Ammon's horn (tissue), 1 donor: Measurements from ENCODE around the gene CASK.
A peak's percentile ranks its signal among the peaks of the same experiment; 100 is the strongest.

Experiments used
- DNase-seq: peaks from one replicate; pipeline ENCODE4 v3.0.0-alpha.2; 2016; ENCODE audit warnings: low spot score

Gene CASK

GRCh38 chrX:41559235-41560052 lies 363.9 kb downstream of the CASK start:
- peak; percentile 2 for DNase-seq

- DNase-seq = peak; percentile 7
Observed at GRCh38 chrX:41558531-41558930, 364.8 kb downstream of the CASK start.

DNA sequence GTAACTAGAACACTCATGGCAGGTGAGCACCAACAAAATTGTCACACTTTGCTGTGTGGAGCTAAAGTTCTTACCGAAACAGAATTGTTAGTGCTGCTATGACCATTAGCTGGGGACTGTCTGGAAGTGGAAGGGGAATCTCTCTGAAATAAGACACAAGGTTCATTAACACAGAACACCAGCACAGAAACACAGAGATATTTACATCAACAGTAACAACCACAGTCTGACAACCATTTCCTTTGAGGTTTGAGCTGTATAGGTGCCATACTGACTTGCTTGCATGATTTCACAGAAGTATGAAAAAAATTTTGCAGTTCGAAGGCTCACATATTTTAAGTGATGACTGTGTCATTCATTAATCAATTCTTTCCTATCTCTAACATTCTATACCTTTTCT lies 366.4 kb downstream of the CASK start:
- no peak for DNase-seq

DNA sequence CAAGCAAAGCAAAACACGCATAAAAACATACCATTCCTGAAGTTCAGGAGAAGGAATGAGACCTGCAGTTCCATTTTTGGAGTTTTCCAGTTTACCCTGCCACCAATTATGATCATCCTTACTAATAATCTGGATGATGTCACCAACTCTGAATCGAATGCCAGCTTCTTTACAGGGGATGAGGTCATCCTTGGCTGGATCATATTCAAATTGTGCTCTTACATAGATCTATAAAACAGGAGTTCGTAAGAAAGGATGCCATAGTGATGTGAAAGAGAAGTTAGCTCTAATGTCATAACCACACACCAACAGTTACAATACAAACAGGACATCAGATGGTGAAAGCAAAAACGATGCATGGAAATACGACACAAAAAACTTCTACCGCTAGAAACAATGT lies 369.7 kb downstream of the CASK start:
- DNase-seq = no peak

GRCh38 chrX:41548411-41548810 lies 374.9 kb downstream of the CASK start:
- no peak for DNase-seq

DNA sequence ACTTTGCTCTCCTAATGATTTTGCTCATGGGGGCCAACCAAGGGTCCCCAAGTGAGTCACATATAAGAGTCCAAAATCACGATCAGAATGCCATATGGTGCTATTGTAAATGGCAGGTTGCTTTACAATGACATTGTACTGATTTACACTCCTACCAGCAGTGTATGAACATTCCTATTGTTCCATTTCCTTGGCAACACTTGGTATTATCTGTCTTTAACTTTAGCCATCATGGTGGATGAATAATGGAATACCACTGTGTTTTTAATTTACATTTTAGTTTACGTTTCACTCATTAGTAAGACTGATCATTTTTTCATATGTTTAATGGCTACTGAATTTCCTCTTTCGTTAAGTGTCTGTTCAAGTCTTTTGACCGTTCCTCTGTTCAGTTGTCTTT lies 379.7 kb downstream of the CASK start:
- DNase-seq = no peak

DNA sequence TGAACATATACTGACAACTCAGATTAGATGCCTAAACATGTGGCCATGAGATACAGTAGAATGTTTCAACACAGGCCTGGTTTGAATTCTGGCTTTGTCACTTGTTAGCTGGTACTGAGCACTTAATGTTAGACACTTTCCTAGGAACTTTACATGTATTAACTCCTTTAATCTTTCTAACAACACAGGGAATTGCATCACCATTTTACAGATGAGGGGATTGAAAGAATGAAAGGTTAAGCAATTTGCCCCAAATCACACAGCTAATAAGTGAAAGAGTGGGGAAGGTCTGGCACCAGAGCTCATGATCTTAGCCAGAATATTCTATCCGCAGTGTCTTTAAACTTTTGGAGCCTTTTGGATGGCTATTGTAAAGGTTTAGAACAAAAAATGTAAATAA lies 380.3 kb downstream of the CASK start:
- no peak for DNase-seq

DNA sequence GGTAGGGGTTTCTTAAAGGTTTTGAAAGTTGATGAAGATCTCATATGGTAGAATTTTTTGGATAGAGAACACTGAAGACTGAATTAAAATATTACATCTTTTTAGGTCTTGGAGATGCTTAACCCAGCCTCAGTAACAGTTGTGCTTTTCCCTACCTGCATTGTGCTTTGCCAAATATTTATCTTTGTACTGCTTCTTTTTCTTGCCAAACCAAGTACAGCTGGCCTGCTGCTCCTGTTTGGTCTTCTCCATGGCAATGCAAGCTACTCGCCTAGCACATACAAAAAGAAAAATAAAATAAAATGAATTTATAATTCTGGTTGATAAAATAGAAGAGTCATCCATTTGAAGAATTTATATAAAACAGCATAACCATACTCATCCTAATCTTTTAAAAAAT lies 380.8 kb downstream of the CASK start:
- no peak for DNase-seq

DNA sequence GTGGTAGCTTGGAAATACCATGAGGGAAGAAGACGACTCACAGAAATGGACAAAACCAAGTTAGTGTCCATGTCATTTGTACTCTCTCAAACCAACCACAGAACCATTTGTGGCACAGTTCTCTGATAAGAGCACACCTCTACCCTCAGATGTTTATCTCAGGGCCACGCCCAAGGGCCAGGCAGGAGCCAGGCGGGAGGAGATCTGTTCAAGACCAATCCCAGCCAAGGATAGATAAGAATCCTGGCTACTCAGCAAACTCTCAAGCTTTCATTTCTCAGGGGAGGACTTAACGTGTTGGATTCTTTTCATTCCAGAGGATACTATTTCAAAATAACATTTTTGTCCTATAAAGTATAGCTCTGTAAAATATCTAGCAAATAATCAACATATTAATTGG lies 381.2 kb downstream of the CASK start:
- DNase-seq = no peak

DNA sequence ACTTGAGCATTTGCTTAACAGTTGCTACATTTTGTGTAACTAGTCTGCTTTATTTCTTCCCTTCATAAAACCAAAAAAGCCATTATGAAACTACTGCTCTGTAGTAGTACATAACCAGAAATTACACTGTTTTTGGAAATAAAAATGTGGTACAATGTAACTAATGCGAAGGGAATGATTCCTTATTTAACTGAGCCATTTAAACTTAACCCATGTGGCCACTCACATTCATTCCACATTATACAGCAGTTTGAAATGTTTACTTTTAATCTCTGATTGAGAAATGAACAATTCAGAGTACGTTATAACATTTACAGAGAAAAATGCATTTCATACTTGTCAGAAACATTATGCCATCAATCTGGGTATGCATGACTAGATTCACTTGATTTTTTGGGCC lies 382.0 kb downstream of the CASK start:
- no peak for DNase-seq

DNA sequence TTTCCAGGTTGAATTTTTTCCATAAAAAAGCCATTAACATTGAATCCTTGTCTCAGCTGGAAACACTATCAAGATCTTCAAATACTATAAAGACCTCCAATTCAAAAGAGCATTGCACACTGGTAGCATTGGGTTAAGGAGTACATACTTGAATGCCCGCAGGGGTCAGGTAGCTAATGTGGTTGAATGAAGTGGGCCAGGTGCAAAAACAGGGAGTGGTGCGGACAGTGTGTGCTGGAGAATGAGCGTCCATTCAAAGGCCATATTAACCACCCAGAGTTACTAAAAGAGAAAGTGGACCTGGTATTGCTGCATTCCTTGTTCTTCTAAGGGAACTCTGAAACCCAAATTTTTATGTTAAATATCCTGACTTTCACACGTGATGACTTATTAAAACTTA lies 384.6 kb downstream of the CASK start:
- DNase-seq = no peak

GRCh38 chrX:41530085-41530484 lies 393.3 kb downstream of the CASK start:
- DNase-seq = no peak

DNA sequence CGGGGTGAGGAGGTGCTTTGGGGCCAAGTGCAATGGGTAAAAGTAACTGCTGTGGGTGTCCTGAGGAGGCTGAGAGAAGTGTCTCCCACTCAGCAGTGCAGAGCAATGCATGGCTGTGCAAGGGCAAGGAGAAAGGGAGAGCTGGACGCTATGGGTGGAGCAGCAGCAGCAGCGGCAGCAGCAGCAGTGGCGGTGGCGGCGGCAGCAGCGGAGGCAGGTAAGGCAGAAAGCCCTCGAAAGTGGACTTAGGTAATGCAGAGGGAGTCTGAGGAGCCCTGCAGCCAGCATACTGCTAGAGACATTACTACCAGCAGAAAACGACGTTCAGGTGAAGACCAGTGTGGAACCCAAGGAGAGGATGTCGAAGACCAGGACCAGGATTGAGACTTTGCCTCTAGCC lies 394.1 kb downstream of the CASK start:
- no peak for DNase-seq

DNA sequence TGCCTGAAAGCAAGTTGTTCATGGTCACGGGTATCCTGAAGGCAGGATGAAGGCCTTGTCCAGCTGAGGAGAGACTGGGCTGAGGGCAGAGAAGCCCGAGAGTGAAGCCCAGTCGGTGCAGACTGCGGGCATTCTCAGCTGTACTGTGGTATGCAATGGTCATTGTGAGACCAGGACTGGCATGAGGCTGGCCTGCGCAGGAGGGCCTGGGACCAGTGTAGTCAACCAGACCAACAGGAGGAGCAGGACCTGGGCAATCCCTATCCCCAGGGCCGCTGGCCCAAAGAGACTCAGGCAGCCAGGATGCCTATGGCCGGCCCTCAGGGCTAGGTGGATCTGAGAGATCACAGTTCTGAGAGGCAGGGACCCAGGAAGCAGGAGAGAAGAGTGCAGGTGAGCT lies 394.6 kb downstream of the CASK start:
- DNase-seq = no peak

- DNase-seq = no peak
Observed at GRCh38 chrX:41526925-41527324, 396.4 kb downstream of the CASK start.

GRCh38 chrX:41526271-41526670 lies 397.1 kb downstream of the CASK start:
- DNase-seq = no peak

- DNase-seq = peak; percentile 63
Observed at GRCh38 chrX:41522671-41523070, 400.7 kb downstream of the CASK start.

DNA sequence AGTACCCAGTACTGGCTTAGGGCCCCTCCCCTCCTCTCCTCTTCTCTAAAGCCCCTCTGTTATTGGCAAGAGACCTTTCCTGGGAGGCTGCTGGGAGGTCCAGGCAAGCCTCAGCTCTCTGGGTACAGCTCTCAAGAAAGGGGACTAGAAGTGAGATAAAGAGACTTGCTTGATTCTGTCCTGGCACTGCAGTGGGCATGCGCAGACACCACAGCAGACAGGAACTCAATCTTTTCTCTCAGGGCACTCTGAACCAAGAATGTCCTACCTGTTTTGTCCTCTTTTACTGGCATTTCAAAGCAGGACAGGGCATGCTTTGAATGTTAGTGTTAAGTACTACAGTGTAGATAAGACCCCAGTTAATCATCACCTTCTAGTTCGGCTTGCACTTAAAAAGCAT lies 401.3 kb downstream of the CASK start:
- DNase-seq = peak; percentile 58

DNA sequence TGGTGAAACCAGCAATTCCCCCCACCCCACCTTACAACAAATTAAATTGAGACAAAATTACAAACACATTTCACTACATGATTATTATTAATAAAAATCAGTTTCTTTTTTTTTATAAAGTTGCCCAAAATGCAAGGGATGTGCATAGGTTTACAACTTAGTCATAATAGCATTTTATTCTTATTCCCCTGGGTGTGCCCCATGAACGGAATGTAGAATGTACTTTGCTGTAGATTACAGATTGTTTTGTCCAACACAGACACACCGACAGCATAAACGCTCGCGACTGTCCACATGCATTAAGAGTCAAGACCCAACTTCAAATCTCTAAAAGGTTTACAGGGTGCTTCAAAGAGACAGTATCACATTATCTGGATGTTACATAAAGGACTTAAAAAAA lies 403.9 kb downstream of the CASK start:
- no peak for DNase-seq

DNA sequence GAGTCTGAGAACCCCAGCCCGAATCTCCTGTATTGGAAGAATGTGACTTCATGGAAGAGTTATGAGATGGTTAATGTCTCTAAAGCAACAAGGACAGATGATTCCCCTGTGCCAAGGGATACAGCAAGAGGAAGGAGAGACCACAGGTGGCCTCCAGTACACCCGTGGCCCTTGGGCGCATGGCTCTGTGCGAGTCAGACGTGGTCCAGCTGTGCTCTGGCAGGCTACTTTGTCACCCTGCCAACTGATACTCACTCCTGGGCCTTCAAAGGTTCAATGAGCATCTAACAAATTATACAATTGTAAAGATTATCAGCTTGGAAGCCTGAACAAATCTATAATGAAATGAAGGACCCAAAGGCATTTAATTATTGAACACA lies 404.5 kb downstream of the CASK start:
- no peak for DNase-seq

GRCh38 chrX:41518127-41518840 lies 405.1 kb downstream of the CASK start:
- DNase-seq = no peak

DNA sequence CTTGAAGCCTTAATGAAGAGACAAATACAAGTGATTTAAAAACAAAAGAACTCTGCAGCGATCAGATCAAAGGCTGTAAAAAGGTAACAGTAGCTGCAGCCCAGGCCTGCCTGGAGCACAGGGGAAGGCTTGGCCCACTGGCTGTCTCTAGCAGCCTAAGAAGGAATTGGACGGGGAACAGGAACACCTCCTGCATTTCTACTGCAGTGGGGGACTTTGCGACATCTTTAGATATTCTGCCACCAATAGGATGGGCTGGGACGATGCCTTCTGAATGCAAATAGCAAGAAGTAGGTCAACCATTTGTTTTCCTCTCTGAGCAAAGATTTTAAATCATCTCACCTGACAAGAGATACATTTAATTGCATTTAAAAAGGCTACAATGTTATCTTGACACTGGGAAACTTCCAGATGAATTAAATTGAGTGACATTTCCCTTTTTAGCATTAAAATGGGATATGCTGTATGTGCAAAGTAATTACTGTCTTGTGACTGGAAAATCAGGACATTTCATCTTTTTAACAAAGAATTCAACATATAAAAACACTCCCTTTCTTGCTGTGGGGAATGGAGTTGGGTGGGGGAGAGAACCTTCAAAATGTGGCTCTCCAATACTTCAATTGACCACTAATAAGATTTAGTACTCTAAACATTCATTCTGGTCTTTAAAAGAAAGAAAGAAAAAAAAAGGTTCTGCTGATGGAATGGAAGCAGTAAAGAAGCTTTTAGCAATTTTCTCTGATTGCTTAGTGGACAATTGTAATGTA lies 406.2 kb downstream of the CASK start:
- DNase-seq = peak; percentile 43

DNA sequence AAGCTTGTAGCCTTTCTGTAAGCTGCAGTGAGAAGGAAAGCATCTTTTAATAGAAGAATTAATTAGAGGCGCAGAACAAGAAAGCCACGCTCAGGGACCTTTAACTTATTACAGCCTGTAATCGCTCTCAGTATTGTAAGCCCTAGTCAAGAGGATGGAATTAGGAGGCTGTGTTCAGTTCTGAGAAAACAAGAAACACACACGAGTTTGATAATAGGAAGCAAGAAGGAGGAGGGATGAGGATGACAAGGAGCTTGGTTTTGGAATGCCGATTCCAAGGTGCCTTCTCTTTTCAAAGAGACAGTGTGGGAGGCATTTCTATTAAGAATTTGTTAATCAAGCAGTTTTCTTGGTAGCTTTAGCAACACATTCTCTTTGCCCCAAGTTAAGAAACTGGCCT lies 406.9 kb downstream of the CASK start:
- DNase-seq = no peak
